Body of pancreas (tissue), 4 donors: Measurements from ENCODE around the gene ACSM3.

Experiments used
- CTCF ChIP-seq, 7 experiments: fragments of 450-650 bp in 4 of 7; fragments of 200-600 bp in 3 of 7; sonication (generic) in 3 of 7; IDR thresholded peaks; one replicate each; pipeline ENCODE4 v1.5.1; 2016 to 2019; ENCODE audit warnings: antibody characterized with exemption in 7 of 7
- POLR2A ChIP-seq, 3 donors: fragments of 450-650 bp; IDR thresholded peaks; one replicate each; pipeline ENCODE4 v1.6.1; 2016; ENCODE audit warnings: antibody characterized with exemption in 3 of 3, mild to moderate bottlenecking in 2 of 3

- no peak for TF ChIP-seq CTCF (IDR thresholded peaks at IDR 0.05)
- TF ChIP-seq POLR2A (IDR thresholded peaks at IDR 0.05) = no peak
Observed at GRCh38 chr16:20838240-20838639, 74.4 kb downstream of the ACSM3 start.
